Thoracic aorta (tissue), 2 donors: ENCODE results near the gene PRTFDC1. TPM values are rescaled to one million over a fixed set of nuclear protein-coding genes. Genes with fewer than 3 reads are reported as not detected.

ENCODE experiments used
- ATAC-seq: fragments of 150-250 bp; one replicate; pipeline ENCODE4 v1.8.0; 2017; ENCODE audit warnings: low read depth; ENCODE audit not compliant: insufficient number of reproducible peaks, low FRiP score
- DNase-seq: peaks from one replicate; pipeline ENCODE4 v3.0.0-alpha.2; 2020; ENCODE audit warnings: low spot score
- H3K27ac ChIP-seq, 2 donors: fragments of 200-600 bp; sonication (generic); 1 replicate in 1 of 2; 2 replicates in 1 of 2; pipeline ENCODE4 v1.5.1; 2016; ENCODE audit warnings: mild to moderate bottlenecking in 2 of 2, moderate library complexity in 2 of 2
- H3K27me3 ChIP-seq: fragments of 200-600 bp; sonication (generic); replicated peaks from 2 replicates; pipeline ENCODE4 v1.6.0; 2016; ENCODE audit warnings: mild to moderate bottlenecking; ENCODE audit not compliant: insufficient read depth
- H3K36me3 ChIP-seq: fragments of 200-600 bp; sonication (generic); one replicate; pipeline ENCODE4 v1.5.1; 2016
- H3K4me1 ChIP-seq, 2 donors: fragments of 200-600 bp; sonication (generic); 1 replicate in 1 of 2; 2 replicates in 1 of 2; pipeline versions ENCODE4 v1.5.1 to v1.6.0; 2016; ENCODE audit warnings: low read depth in 2 of 2, mild to moderate bottlenecking in 1 of 2; ENCODE audit not compliant: control insufficient read depth in 1 of 2
- H3K4me3 ChIP-seq: fragments of 200-600 bp; sonication (generic); 2 replicates; pipeline ENCODE4 v1.5.1; 2016; ENCODE audit warnings: mild to moderate bottlenecking
- H3K9me3 ChIP-seq: fragments of 200-600 bp; sonication (generic); 2 replicates; pipeline ENCODE4 v1.5.1; 2016
- CTCF ChIP-seq: fragments of 200-600 bp; sonication (generic); IDR thresholded peaks from one replicate; pipeline ENCODE4 v1.5.1; 2019; ENCODE audit warnings: antibody characterized with exemption
- total RNA-seq, 2 donors: library from RNA; depleted of rRNA; stranded (reverse); fragments of >200 nt; gene quantifications; one replicate each; pipeline versions ENCODE4 v1.1.0 to v1.2.3, GENCODE V29; 2016

PRTFDC1 gene
- total RNA-seq, 2 donors from 2014 or later = 6.2 to 7.3 TPM

- no peaks in the 10 kb centered on the region for H3K4me1 ChIP-seq
- H3K36me3 ChIP-seq = no peaks in the 10 kb centered on the region
- TF ChIP-seq CTCF = no peak
- H3K27me3 ChIP-seq = no peaks in the 10 kb centered on the region
- DNase-seq = no peak
- no peaks in the 10 kb centered on the region for H3K9me3 ChIP-seq
- no peak overlapping the region for H3K4me3 ChIP-seq
- H3K27ac ChIP-seq = no peak overlapping the region
- ATAC-seq = no peak
These were observed 117.5 kb downstream of the PRTFDC1 start for GRCh38 chr10:24834869-24835268.

- no peak for ATAC-seq
These were observed 126.4 kb downstream of the PRTFDC1 start for GRCh38 chr10:24826009-24826408.

GRCh38 chr10:24825551-24825950 is 126.9 kb downstream of the PRTFDC1 start:
- H3K9me3 ChIP-seq = no peaks in the 10 kb centered on the region
- no peak overlapping the region for H3K27ac ChIP-seq
- TF ChIP-seq CTCF = no peak
- H3K4me1 ChIP-seq = peaks cover 0 to 2% of the 10 kb centered on the region in 2 donors
- H3K27me3 ChIP-seq = no peaks in the 10 kb centered on the region
- no peaks in the 10 kb centered on the region for H3K36me3 ChIP-seq
- ATAC-seq (no peak), DNase-seq (no peak)
- H3K4me3 ChIP-seq = no peak overlapping the region

More at GRCh38 chr10:24826009-24826408, 126.4 kb downstream of the PRTFDC1 start:
- Histone ChIP-seq H3K4me3 (no peak overlapping the region), H3K27me3 (no peaks in the 10 kb centered on the region), H3K36me3 (no peaks in the 10 kb centered on the region), H3K27ac (no peak overlapping the region), H3K4me1 (peaks cover 0 to 2% of the 10 kb centered on the region in 2 donors), H3K9me3 (no peaks in the 10 kb centered on the region)
- TF ChIP-seq CTCF = no peak
- no peak for DNase-seq

- no peak for ATAC-seq
These were observed 127.9 kb downstream of the PRTFDC1 start for GRCh38 chr10:24824536-24824935.

GRCh38 chr10:24824124-24824523 is 128.3 kb downstream of the PRTFDC1 start:
- Histone ChIP-seq H3K36me3 (no peaks in the 10 kb centered on the region), H3K27me3 (no peaks in the 10 kb centered on the region), H3K4me3 (no peak overlapping the region), H3K27ac (no peak overlapping the region), H3K9me3 (no peaks in the 10 kb centered on the region), H3K4me1 (peaks cover 0 to 2% of the 10 kb centered on the region in 2 donors)
- DNase-seq (no peak), ATAC-seq (no peak)
- TF ChIP-seq CTCF = no peak

More at GRCh38 chr10:24824536-24824935, 127.9 kb downstream of the PRTFDC1 start:
- DNase-seq = no peak
- Histone ChIP-seq H3K27me3 (no peaks in the 10 kb centered on the region), H3K27ac (no peak overlapping the region), H3K9me3 (no peaks in the 10 kb centered on the region), H3K4me1 (peaks cover 0 to 2% of the 10 kb centered on the region in 2 donors), H3K4me3 (no peak overlapping the region), H3K36me3 (no peaks in the 10 kb centered on the region)
- no peak for TF ChIP-seq CTCF
